Fibroblast of the aortic adventitia (primary cell): ENCODE data around the gene AURKA. TPM values are rescaled to one million over a fixed set of nuclear protein-coding genes. Genes with fewer than 3 reads are reported as not detected.

Source experiments
- DNase-seq: peaks from one replicate; pipeline ENCODE4 v3.0.0-alpha.2; 2010; ENCODE audit warnings: low read depth
- H3K4me3 ChIP-seq: 2 replicates; pipeline ENCODE4 v1.5.1; 2011; ENCODE audit warnings: low read depth, mild to moderate bottlenecking, control low read depth, low read length, moderate library complexity
- CTCF ChIP-seq: IDR thresholded peaks from 2 replicates; pipeline ENCODE4 v1.5.1; 2011; ENCODE audit warnings: mild to moderate bottlenecking, low read length, control low read depth, inconsistent platforms; ENCODE audit not compliant: insufficient read depth
- total RNA-seq: library from RNA; depleted of rRNA; stranded (reverse); fragments of >200 nt; gene quantifications from 2 replicates; pipeline ENCODE4 v1.2.3, GENCODE V29; 2012; ENCODE audit warnings: low replicate concordance

AURKA gene
- total RNA-seq, 1 donor: 29.1 TPM

DNA sequence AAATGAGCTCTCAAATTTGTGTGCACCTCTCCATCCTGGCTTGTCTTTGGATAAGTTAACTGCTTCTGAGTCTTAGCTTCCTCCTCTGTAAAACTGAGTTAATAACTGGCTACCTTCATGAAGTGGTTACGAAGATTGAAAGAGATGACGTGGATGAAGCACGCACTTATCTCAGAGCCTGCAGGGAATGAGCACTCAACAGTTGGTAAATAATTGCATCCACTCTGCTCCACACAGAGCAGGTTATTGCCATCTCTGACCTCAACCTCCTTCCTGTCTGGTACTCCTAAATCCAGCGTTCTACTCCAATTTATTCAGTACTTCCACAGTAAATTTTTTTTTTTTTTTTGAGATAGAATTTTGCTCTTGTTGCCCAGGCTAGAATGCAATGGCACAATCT, 6.9 kb downstream of the AURKA start:
- no peak for DNase-seq
- no peak for TF ChIP-seq CTCF

GRCh38 chr20:56383334-56383733, 8.7 kb downstream of the AURKA start:
- H3K4me3 ChIP-seq: no peak overlapping the region
- no peak for TF ChIP-seq CTCF
- no peak for DNase-seq

More for the DNA sequence above, 6.9 kb downstream of the AURKA start:
- H3K4me3 ChIP-seq: no peak overlapping the region

GRCh38 chr20:56382696-56383095, 9.3 kb downstream of the AURKA start:
- no peak overlapping the region for H3K4me3 ChIP-seq
- TF ChIP-seq CTCF: no peak
- DNase-seq: no peak

- no peak for TF ChIP-seq CTCF
Observed at GRCh38 chr20:56381501-56381900, 10.5 kb downstream of the AURKA start.

DNA sequence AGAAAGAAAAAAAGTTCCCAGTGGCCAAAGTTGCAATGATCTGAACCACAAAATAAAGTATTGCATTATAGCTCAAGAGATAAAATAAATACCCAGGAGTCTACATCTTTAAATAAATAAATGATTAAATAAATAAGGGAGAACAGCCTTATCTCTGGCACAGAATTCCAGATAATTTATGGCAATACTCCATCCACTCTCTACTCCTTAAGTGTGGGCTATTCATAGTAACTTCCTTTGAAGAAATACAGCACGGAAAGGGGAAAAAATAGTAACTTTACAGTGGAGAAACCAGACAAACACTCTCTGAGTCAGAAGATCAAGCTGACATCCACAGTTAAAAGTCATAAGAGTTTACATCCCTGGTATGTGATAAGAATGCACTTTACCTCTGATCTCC, 11.6 kb downstream of the AURKA start:
- H3K4me3 ChIP-seq: no peak overlapping the region
- no peak for TF ChIP-seq CTCF
- DNase-seq: peak; percentile 95

More at GRCh38 chr20:56381501-56381900, 10.5 kb downstream of the AURKA start:
- H3K4me3 ChIP-seq: no peak overlapping the region
- no peak for DNase-seq

DNA sequence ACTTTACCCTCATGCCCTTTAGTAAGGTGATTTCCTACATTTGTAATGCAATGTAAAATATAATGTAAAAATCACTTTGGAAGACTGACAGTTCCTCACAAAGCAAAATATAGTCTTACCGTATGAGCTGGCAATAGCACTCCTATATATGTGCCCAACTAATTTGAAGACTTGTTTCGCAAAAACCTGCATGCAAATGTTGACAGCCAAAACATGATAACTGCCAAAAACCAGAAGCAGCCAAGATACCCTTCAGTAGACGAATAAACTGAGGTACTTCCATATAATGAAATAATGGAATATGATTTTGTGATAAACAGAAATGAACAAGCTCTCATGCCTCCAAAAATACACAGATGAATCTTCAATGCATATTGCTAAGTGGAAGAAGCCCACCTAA, 13.6 kb downstream of the AURKA start:
- H3K4me3 ChIP-seq: no peak overlapping the region
- no peak for TF ChIP-seq CTCF
- no peak for DNase-seq

- no peak for DNase-seq
- TF ChIP-seq CTCF: no peak
- H3K4me3 ChIP-seq: no peak overlapping the region
Observed at GRCh38 chr20:56376331-56376730, 15.7 kb downstream of the AURKA start.
